GM19099 (cell line): ENCODE measurements around the gene SIGLEC14.
"Not testable (repeated sequence)": the region's sequence is repeated elsewhere in the genome, so short reads cannot be mapped to it uniquely, and the experiment has no call there.

Source experiments
- POLR2A ChIP-seq: IDR thresholded peaks from 3 replicates; pipeline ENCODE4 v1.6.1; 2011; ENCODE audit warnings: low read depth; ENCODE audit not compliant: insufficient read length; ENCODE audit errors: extremely low read depth

The SIGLEC14 gene

DNA sequence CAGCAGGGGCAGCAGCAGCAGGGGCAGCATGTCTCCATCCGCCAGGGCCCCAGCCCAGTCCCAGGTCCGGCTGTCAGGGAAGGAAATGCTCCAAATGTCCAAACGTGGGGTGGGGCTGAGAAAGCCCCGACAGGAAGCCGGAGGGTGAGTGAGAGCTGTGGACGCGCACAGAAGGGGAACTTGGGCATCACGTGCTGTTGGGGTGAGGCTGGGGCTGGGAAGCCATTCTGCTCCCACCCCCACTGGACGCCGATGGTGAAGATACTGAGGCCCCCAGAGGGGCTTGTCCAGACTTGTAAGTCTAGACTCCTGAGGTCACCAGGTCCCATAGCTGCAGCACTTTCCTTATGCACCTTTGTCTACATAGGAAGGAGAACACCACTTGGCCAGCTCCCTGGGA is at the start of gene SIGLEC14:
TSS of gene SIGLEC14 (minus strand) at position 96 of the 400 bp plus-strand sequence. CDS start at position 30, 66 bp downstream.
- TF ChIP-seq POLR2A = not testable (repeated sequence)

DNA sequence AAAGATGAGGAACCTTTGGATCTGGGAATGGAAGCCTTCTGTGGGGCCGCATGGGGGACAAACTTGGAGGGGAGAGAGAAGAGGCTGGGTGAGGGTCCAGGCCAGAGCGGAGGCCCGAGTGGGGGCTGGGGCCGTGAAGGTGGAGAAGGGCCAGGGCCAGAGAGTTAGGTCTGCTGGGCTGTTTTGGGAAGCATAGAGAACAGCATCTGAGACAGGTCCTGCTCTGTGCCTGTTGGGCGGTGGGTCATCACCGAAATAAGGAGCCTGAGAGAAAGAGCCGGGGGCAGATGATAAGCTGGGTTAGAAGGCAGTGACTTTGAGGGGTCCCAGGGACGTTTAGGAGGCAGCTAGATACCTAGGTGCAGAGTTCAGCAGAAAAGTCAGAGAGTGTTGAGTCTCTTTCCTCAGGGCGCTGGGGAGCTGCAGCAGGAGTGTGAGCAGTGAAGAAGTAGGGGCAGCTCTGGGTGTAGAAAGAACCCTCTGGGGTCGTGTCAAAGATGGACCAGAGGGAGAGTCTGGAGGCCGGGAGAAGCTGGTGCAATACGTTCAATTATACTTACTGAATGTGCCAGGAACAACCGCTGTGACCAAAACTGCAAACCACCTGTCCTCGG is 49.2 kb upstream of the SIGLEC14 start:
- no peak for TF ChIP-seq POLR2A

GRCh38 chr19:51695088-51695487 is 48.5 kb upstream of the SIGLEC14 start:
- TF ChIP-seq POLR2A = no peak

GRCh38 chr19:51694318-51695085 is 47.9 kb upstream of the SIGLEC14 start:
- no peak for TF ChIP-seq POLR2A

GRCh38 chr19:51693819-51694218 is 47.2 kb upstream of the SIGLEC14 start:
- TF ChIP-seq POLR2A = no peak

GRCh38 chr19:51693260-51693659 is 46.6 kb upstream of the SIGLEC14 start, which contains the start of gene SPACA6:
Gene SPACA6, plus strand, starts transcription at chr19:51693330. Its CDS starts 197 bp downstream, at chr19:51693527.
- TF ChIP-seq POLR2A = no peak

DNA sequence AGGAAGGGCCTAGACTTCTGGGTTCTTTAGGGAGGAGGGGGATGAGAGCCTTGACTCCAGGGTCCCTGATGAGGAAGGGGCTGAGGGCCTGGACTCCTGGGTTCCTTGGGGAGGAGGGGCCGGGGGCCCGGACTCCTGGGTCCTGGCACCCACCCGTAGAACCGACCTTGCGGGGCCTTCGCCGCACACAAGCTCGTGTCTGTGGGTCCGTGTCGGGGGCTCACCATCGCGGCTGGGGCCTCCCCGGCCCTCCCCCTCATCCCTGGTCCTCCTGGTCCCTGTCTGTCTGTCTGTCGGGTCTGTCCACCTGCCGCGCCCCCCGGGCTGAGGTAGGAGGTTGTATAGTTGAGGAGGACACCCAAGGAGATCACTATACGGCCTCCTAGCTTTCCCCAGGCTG is 45.8 kb upstream of the SIGLEC14 start:
- TF ChIP-seq POLR2A = no peak

DNA sequence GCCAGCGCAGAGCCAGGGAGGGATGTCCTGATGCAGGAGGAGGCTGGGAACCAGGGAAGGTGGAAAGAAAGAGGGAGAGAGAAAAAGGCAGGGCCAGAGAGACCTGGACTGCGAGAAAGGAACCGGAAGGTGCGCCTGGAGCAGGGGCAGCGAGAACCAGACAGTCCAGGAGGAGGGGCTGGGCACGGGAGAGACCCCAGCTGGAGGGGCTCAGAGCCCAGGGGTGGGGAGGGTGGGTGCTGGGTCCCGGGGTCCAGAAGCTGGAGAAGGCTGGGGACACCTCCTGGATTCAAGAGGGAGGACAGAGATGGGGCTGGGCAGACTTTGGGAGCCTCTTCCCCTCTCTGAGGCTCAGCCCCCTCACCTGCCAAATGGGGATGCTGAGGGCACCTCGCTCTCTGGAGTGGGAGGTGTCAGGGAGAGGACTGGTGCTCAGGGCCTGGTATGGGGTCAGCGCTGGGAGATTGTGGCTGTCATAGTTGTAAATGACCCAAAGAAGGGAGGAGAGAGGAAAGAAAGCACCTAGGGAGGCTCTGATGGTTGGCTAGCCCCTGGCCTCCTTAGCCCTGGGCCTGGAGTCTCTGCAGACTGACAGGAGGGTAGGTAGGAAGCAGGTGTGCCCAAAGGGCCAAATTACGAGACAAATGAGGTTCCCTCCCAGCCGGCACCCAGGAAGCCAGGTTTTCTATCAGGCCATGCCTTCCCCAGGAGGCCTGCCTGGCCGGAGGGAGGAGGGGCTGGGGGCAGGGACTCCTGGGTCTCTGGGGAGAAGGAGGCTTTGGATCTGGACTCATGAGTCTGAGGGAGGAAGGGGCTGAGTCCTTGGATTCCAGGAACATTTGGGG is 45.2 kb upstream of the SIGLEC14 start:
- TF ChIP-seq POLR2A = no peak

- TF ChIP-seq POLR2A = no peak
These were observed 44.5 kb upstream of the SIGLEC14 start for GRCh38 chr19:51691074-51691583.

DNA sequence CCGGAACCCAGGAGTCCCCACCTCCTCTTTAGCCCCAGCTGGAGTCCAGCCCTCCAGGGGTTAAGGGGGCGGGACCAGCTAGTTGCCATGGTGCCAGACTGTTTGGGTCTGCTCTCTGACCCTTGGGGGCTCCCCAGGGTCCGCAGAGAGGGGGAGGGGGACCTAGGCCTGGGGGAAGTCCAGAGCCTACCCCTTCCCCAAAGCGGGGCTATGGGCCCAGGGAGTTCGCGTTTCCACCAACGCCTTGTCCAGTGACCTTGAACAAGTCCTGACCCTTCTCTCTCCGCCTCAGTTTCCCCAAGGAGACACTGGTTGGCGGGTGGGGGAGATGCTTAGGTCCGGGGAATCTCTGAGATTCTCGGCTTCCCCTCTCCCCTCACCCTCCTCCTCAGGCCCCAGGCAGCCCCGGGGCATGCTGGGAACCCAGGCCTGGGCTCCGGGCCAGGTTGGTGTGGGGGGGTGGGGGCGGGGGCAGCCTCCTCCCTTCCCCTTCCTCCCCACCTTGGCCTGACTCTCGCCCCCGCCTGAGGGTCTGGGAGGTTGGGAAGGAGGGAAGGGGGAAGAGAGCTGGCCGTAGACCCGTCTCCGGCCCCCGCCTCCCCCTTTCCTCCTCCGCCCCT is 43.9 kb upstream of the SIGLEC14 start:
- no peak for TF ChIP-seq POLR2A

DNA sequence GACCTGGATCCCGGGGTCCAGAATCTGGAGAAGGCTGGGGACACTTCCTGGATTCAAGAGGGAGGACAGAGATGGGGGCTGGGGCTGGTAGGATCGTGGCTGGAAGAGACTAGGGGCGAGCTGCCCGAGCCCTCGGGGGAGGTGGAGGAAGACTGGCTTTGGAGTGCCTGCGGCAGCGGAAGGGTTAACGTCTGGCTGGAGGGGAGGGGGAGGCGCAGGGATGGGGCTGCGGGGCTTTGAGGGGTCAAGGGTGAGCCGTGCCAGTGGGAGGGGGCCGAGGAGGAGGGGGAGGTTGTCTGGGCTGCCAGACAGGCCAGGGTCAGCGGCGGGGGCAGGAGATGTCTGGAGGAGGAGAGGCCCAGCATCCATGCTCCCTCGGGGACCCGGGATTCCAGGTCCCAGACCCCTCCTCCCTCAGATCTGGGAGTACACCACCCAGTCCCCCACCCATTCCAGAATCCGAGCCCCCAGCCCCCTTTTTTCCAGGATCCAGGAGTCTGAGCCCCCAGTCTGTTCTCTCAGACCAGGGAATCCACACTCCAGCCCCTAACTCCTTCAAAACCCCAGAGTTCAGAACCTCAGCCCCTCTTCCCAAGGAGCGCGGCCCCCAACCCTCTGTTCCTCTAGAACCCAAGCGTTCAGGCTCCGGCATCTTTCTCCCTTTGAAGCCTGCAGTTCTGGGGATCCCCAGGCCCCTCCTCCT is 43.3 kb upstream of the SIGLEC14 start:
- TF ChIP-seq POLR2A = no peak

DNA sequence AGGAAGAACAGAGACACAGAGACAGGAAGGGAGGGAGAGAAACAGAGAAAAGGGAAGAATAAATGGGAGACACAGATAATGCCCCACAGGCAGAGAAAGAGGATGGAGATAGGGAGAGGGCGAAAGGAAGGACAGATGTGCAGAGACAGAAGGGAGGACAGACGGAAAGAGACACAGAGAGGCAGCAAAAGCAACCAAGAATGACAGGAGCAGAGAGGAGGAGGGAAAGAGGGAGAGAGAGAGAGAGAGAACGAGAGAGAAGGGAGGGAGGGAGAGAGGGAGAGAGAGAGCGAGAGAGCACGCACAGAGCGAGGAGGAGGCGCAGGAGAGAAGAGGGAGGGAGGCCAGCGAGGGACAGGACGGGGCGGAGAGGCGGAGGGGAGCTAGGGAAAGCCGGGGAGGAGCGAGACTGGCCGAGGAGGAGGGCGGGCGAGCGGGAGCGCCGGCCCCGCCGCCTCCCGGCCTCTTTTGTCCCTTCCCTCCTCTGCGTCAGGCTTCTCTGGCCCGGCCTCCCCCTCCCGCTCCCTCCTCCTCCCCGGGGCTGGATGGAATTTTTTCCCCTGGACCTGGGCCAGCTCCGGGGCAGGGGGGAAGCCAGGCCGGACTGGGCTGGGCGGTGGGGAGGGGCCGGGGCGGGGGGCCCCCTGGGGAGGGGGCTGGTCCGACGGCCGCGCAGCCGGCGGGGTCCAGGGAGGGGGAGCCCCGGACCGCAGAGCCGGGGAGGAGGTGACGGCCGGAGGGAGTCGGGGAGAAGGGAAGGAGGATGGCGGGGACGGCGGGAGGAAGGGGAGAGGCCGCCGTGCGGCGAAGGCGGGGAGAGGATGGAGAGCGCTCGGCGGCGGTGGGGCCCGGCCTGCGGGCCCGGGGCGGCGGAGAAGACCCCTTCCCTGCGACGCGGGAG is 42.3 kb upstream of the SIGLEC14 start:
- TF ChIP-seq POLR2A = no peak

DNA sequence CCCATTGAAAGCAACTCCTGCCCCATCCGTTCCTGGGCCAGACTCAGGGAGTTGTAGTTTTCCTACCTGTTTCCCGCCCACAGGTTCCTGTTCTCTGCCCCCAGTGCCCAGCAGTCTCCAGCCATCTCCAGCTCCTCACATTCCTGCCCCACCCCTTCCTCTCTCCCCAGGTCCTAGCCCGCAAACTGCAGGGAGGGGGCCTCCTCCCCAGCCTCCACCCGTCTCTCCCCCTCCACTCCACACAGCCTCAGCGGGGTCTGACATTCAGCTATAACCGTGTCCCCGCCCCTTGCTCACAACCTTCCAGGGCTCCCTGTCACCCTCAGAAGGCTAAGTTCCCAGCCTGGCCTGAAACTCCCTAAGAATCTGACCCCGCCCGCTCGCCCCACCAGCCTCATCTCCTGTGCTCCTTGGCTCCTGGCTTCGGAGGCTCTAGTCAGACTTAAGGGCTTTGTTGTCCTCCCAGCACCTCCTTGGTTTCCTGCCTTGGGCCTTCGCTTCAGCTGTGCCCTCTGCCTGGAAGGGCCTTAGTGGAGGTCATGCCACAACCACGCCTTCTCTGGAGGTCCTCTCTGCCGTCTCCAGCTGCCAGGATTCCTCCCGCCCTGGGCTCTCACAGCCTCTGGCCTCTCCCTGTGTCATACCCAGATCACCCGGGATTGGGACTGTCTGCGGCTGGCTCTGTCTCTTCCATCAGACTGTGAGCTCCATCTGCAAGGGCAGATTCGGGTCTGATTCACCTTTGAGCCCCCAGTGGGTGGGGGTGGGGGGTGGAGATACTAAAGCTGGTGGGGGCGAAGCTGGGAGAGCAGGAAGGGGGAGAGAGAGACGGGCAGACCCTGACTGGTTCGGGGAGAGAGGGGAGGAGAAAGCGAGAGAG is 41.4 kb upstream of the SIGLEC14 start:
- no peak for TF ChIP-seq POLR2A

DNA sequence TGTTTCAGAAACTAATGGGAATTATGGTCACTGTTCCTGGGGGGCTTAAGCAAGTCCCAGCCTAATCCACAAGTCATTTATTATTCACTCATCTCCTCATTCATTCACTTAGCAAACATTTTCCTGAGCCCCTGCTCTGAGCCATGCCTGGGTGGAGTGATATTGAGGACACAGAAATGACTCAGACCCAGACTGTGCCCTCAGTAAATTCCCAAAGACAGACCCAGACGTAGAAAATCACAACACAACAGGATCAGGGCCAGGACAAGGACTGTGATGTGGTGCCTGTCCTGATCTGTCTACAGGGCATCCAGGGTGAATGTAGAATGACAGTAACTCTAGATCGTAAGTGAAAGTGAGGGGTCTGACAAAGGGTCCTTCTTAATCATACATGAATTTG is 39.5 kb upstream of the SIGLEC14 start:
- TF ChIP-seq POLR2A = no peak
